Endothelial cell of umbilical vein (primary cell): ENCODE measurements around the gene BLACAT1. TPM values are rescaled to one million over a fixed set of nuclear protein-coding genes. Genes with fewer than 3 reads are reported as not detected.

Experiments
- BruUV-seq: library from RNA; stranded (reverse); fragments of 400-500 nt; replicated peaks from 2 replicates; lab custom pipeline; 2021; lab: Mats Ljungman, UMichigan
- CTCF ChIA-PET: fragments of 300-600, 350-600 bp; sonication (Branson Sonifier 250); formaldehyde crosslinking; loops from one replicate; lab custom pipeline; 2021; ENCODE audit warnings: antibody characterized with exemption, inconsistent platforms; lab: Charles Lee
- POLR2A ChIA-PET: fragments of 300-600, 350-600 bp; sonication (Branson Sonifier 250); formaldehyde crosslinking; loops from one replicate; lab custom pipeline; 2021; ENCODE audit warnings: antibody characterized with exemption, inconsistent platforms; lab: Charles Lee
- DNase-seq: peaks from one replicate; pipeline ENCODE4 v3.0.0-alpha.2; 2011; ENCODE audit warnings: low read depth, low spot score
- FAIRE-seq: peaks from 2 replicates; lab custom pipeline; 2011; peaks lifted over from hg19 to GRCh38; lab: Jason Lieb, UNC
- H2AFZ ChIP-seq: 2 replicates; pipeline ENCODE4 v1.6.0; 2012; ENCODE audit warnings: low read depth, low read length, control low read depth, inconsistent platforms
- H3K27ac ChIP-seq: 2 replicates; pipeline ENCODE4 v1.5.1; 2011; ENCODE audit warnings: low read depth, mild to moderate bottlenecking, control low read depth, low read length, moderate library complexity; ENCODE audit not compliant: insufficient read depth
- H3K27me3 ChIP-seq, 2 experiments: 2 replicates each; pipeline versions ENCODE4 v1.6.0 to v1.6.1; 2011; ENCODE audit warnings: low read length in 2 of 2, mixed read lengths in 1 of 2; ENCODE audit not compliant: control insufficient read depth in 2 of 2, insufficient read depth in 2 of 2
- H3K36me3 ChIP-seq, 2 experiments: 2 replicates in 1 of 2; 3 replicates in 1 of 2; pipeline ENCODE4 v1.5.1; 2011; ENCODE audit warnings: low read length in 2 of 2, mild to moderate bottlenecking in 1 of 2, moderate library complexity in 1 of 2; ENCODE audit not compliant: control insufficient read depth in 2 of 2, insufficient read depth in 2 of 2; ENCODE audit errors: extremely low read depth in 1 of 2
- H3K4me1 ChIP-seq: 3 replicates; pipeline ENCODE4 v1.5.1; 2011; ENCODE audit warnings: mild to moderate bottlenecking, low read length; ENCODE audit not compliant: control insufficient read depth, insufficient read depth; ENCODE audit errors: extremely low read depth
- H3K4me2 ChIP-seq: 2 replicates; pipeline ENCODE4 v1.6.1; 2011; ENCODE audit warnings: low read length, control low read depth, mixed read lengths; ENCODE audit not compliant: insufficient read depth
- H3K4me3 ChIP-seq, 3 experiments: fragments of 200-600 bp in 1 of 3; sonication (generic), shearing (Covaris generic) in 1 of 3; replicated peaks in 1 of 3; 2 replicates each; pipeline ENCODE4 v1.5.1; 2011 to 2016; ENCODE audit warnings: control low read depth in 3 of 3, low read length in 3 of 3, mild to moderate bottlenecking in 2 of 3, inconsistent platforms in 1 of 3, low read depth in 1 of 3, moderate library complexity in 1 of 3; ENCODE audit not compliant: insufficient read depth in 1 of 3
- H3K79me2 ChIP-seq: 2 replicates; pipeline ENCODE4 v1.6.0; 2012; ENCODE audit warnings: low read length, inconsistent platforms; ENCODE audit not compliant: control insufficient read depth, insufficient read depth
- H3K9ac ChIP-seq: replicated peaks from 2 replicates; pipeline ENCODE3; 2011; ENCODE audit warnings: low read length, control low read depth; ENCODE audit not compliant: insufficient read depth; ENCODE audit errors: extremely low read depth
- H3K9me1 ChIP-seq: replicated peaks from 3 replicates; pipeline ENCODE4 v1.6.0; 2011; ENCODE audit warnings: mild to moderate bottlenecking, low read length; ENCODE audit not compliant: control insufficient read depth, insufficient read depth; ENCODE audit errors: extremely low read depth
- H3K9me3 ChIP-seq: replicated peaks from 2 replicates; pipeline ENCODE4 v1.5.1; 2012; ENCODE audit warnings: low read length, inconsistent platforms; ENCODE audit not compliant: control insufficient read depth, insufficient read depth
- H4K20me1 ChIP-seq: replicated peaks from 2 replicates; pipeline ENCODE3; 2011; ENCODE audit warnings: mild to moderate bottlenecking, low read length; ENCODE audit not compliant: control insufficient read depth, insufficient read depth; ENCODE audit errors: extremely low read depth
- CTCF ChIP-seq, 2 donors: IDR thresholded peaks; 1 replicate in 1 of 2; 2 replicates in 1 of 2; pipeline ENCODE4 v1.5.1; 2011; ENCODE audit warnings: low read length in 2 of 2, mild to moderate bottlenecking in 2 of 2, moderate library complexity in 2 of 2, control low read depth in 1 of 2, inconsistent platforms in 1 of 2, low read depth in 1 of 2; ENCODE audit not compliant: insufficient read depth in 1 of 2; ENCODE audit errors: extremely low read depth in 1 of 2
- EZH2 ChIP-seq: IDR thresholded peaks from 2 replicates; pipeline ENCODE4 v1.6.1; 2012; ENCODE audit warnings: borderline replicate concordance, low read depth, mild to moderate bottlenecking, moderate library complexity, low read length, inconsistent platforms; ENCODE audit not compliant: severe bottlenecking
- FOS ChIP-seq: IDR thresholded peaks from 2 replicates; pipeline ENCODE4 v1.6.1; 2011; ENCODE audit warnings: mild to moderate bottlenecking, low read length, moderate library complexity, borderline replicate concordance; ENCODE audit not compliant: insufficient read depth
- GATA2 ChIP-seq: IDR thresholded peaks from 2 replicates; pipeline ENCODE4 v1.7.0; 2011; ENCODE audit warnings: low read depth, mild to moderate bottlenecking, moderate library complexity, mixed read lengths, low read length; ENCODE audit not compliant: insufficient read length, insufficient read depth
- JUN ChIP-seq: IDR thresholded peaks from 2 replicates; pipeline ENCODE4 v1.6.1; 2011; ENCODE audit warnings: borderline replicate concordance, low read depth; ENCODE audit not compliant: insufficient read length, insufficient read depth
- MAX ChIP-seq: IDR thresholded peaks from 2 replicates; pipeline ENCODE4 v1.6.1; 2011; ENCODE audit not compliant: insufficient read depth, insufficient read length
- MYC ChIP-seq: IDR thresholded peaks from one replicate; pipeline ENCODE4 v1.6.1; 2011; ENCODE audit warnings: mild to moderate bottlenecking, low read depth, low read length
- POLR2A ChIP-seq: IDR thresholded peaks from 2 replicates; pipeline ENCODE4 v1.6.1; 2012; ENCODE audit warnings: low read depth, mild to moderate bottlenecking, control low read depth, low read length
- POLR2AphosphoS5 ChIP-seq: IDR thresholded peaks from 2 replicates; pipeline ENCODE4 v1.6.1; 2012; ENCODE audit warnings: low read depth, mild to moderate bottlenecking, control low read depth, low read length, moderate library complexity; ENCODE audit not compliant: insufficient read depth
- dilution Hi-C: fragments of 300-500 bp; cut with MboI; formaldehyde crosslinking; loops from one replicate; pipeline ENCODE4 v1.15.0; 2019; ENCODE audit warnings: low sequenced_read_pairs; ENCODE audit not compliant: extremely low pct_ligation_motif_present
- intact Hi-C: fragments of 100-400 bp; cut with micrococcal nuclease; formaldehyde crosslinking; loops from one replicate; pipeline ENCODE4 v1.10.0; 2022
- polyA plus RNA-seq, 4 experiments: library from polyadenylated mRNA; depleted of rRNA in 3 of 4; stranded (reverse) in 3 of 4; unstranded in 1 of 4; fragments of >200 nt; gene quantifications; 2 replicates each; pipeline versions ENCODE4 v1.2.1 to v1.2.3, GENCODE V29; 2011 to 2012; ENCODE audit warnings: missing spikeins in 1 of 4
- total RNA-seq: library from RNA; stranded (reverse); gene quantifications from 2 replicates; pipeline ENCODE4 v1.2.3, GENCODE V29; 2021

BLACAT1 gene
- total and polyA plus RNA-seq, 2 donors (not counting 3 experiments of a cell fraction or from before 2014, with no cell fraction given): not detected

GRCh38 chr1:205494115-205494514, 38.3 kb upstream of the BLACAT1 start:
- Histone ChIP-seq H3K27me3 (peaks cover 11 to 21% of the 10 kb centered on the region in 2 experiments), H3K27ac (no peak overlapping the region), H3K4me3 (no peak overlapping the region), H2AFZ (no peak overlapping the region), H3K4me2 (no peak overlapping the region), H3K4me1 (no peaks in the 10 kb centered on the region), H3K36me3 (no peaks in the 10 kb centered on the region), H3K9ac (no peak overlapping the region), H3K9me3 (no peaks in the 10 kb centered on the region), H4K20me1 (no peaks in the 10 kb centered on the region), H3K79me2 (no peaks in the 10 kb centered on the region), H3K9me1 (no peaks in the 10 kb centered on the region)
- no TSS peak for BruUV-seq
- no peak for TF ChIP-seq JUN
- no peak for TF ChIP-seq EZH2
- TF ChIP-seq CTCF (IDR thresholded peaks at IDR 0.05; ENCODE audit: extremely low read depth in 1 of 2, insufficient read depth in 1 of 2, low read depth in 1 of 2, low read length in 2 of 2): no peak
- no peak for TF ChIP-seq POLR2AphosphoS5
- no peak for TF ChIP-seq MAX
- no peak for TF ChIP-seq POLR2A
- no peak for TF ChIP-seq GATA2
- TF ChIP-seq FOS: no peak
- no peak for TF ChIP-seq MYC
- ChIA-PET POLR2A (no interaction called here), CTCF (interaction anchor here (1.1 to 5.8 kb wide), 5 partner anchors 8 to 164 kb away, joined by 3 to 47 read pairs (median 6); no protein-coding TSS in a partner anchor)
- FAIRE-seq (no peak), DNase-seq (no peak)
- dilution Hi-C loops: no loop called here
- intact Hi-C loops: no loop called here
